ENCODE measurements around the gene LRRC61.
"Not testable (repeated sequence)": the region's sequence is repeated elsewhere in the genome, so short reads cannot be mapped to it uniquely, and the experiment has no call there.

LRRC61 gene

GRCh38 chr7:150322833-150323681, at the start of gene LRRC61, which contains the start of gene ACTR3C:
Gene LRRC61, plus strand, starts transcription at chr7:150323355. Its CDS starts 13,507 bp downstream, at chr7:150336862.
Gene ACTR3C, minus strand, starts transcription at chr7:150323545. Its CDS starts 28,249 bp downstream, at chr7:150295296.
- no peak for DNase-seq (ENCODE audit: low spot score)

GRCh38 chr7:150276132-150276695, 46.9 kb upstream of the LRRC61 start:
- DNase-seq (ENCODE audit: low spot score) = peak; percentile 73

- not testable (repeated sequence) for DNase-seq (ENCODE audit: low spot score)
Measured at GRCh38 chr7:150278383-150278782, 44.8 kb upstream of the LRRC61 start.

- not testable (repeated sequence) for DNase-seq (ENCODE audit: low spot score)
Measured at GRCh38 chr7:150281681-150282403, 41.3 kb upstream of the LRRC61 start.

- not testable (repeated sequence) for DNase-seq (ENCODE audit: low spot score)
Measured at GRCh38 chr7:150283111-150283510, 40.0 kb upstream of the LRRC61 start.

- DNase-seq (ENCODE audit: low spot score) = not testable (repeated sequence)
Measured at GRCh38 chr7:150283608-150284007, 39.5 kb upstream of the LRRC61 start.

- DNase-seq (ENCODE audit: low spot score) = peak; percentile 54
Measured at GRCh38 chr7:150285849-150286754, 37.1 kb upstream of the LRRC61 start.

- DNase-seq (ENCODE audit: low spot score) = not testable (repeated sequence)
Measured at GRCh38 chr7:150287815-150288214, 35.3 kb upstream of the LRRC61 start.

GRCh38 chr7:150288816-150289215, 34.3 kb upstream of the LRRC61 start:
- not testable (repeated sequence) for DNase-seq (ENCODE audit: low spot score)

- not testable (repeated sequence) for DNase-seq (ENCODE audit: low spot score)
Measured at GRCh38 chr7:150290317-150290716, 32.8 kb upstream of the LRRC61 start.

GRCh38 chr7:150295027-150295426, 28.1 kb upstream of the LRRC61 start:
- DNase-seq (ENCODE audit: low spot score) = not testable (repeated sequence)

- DNase-seq (ENCODE audit: low spot score) = not testable (repeated sequence)
Measured at GRCh38 chr7:150295614-150296013, 27.5 kb upstream of the LRRC61 start.

- DNase-seq (ENCODE audit: low spot score) = not testable (repeated sequence)
Measured at GRCh38 chr7:150296802-150297201, 26.4 kb upstream of the LRRC61 start.

GRCh38 chr7:150297978-150298377, 25.2 kb upstream of the LRRC61 start:
- not testable (repeated sequence) for DNase-seq (ENCODE audit: low spot score)

- DNase-seq (ENCODE audit: low spot score) = not testable (repeated sequence)
Measured at GRCh38 chr7:150302908-150303310, 20.2 kb upstream of the LRRC61 start.

GRCh38 chr7:150304499-150305258, 18.5 kb upstream of the LRRC61 start:
- DNase-seq (ENCODE audit: low spot score) = not testable (repeated sequence)

GRCh38 chr7:150305259-150305902, 17.8 kb upstream of the LRRC61 start:
- not testable (repeated sequence) for DNase-seq (ENCODE audit: low spot score)

GRCh38 chr7:150305903-150306284, 17.3 kb upstream of the LRRC61 start:
- DNase-seq (ENCODE audit: low spot score) = not testable (repeated sequence)

GRCh38 chr7:150306377-150306776, 16.8 kb upstream of the LRRC61 start:
- DNase-seq (ENCODE audit: low spot score) = peak; percentile 61

- DNase-seq (ENCODE audit: low spot score) = no peak
Measured at GRCh38 chr7:150307129-150307528, 16.0 kb upstream of the LRRC61 start.
